GM12864 (cell line): Measurements from ENCODE around the gene SMCO1.
"Not testable (repeated sequence)": the region's sequence is repeated elsewhere in the genome, so short reads cannot be mapped to it uniquely, and the experiment has no call there.

Experiments used
- DNase-seq: peaks from one replicate; pipeline ENCODE4 v3.0.0-alpha.2; 2011; ENCODE audit warnings: low read depth
- H3K4me3 ChIP-seq: 2 replicates; pipeline ENCODE4 v1.5.1; 2011; ENCODE audit warnings: mild to moderate bottlenecking, low read depth, low read length, control low read depth
- CTCF ChIP-seq: IDR thresholded peaks from 2 replicates; pipeline ENCODE4 v1.5.1; 2011; ENCODE audit warnings: low read depth, mild to moderate bottlenecking, moderate library complexity, low read length, control low read depth, inconsistent platforms; ENCODE audit errors: missing control alignments

Gene SMCO1

GRCh38 chr3:196463804-196464203 is 51.3 kb downstream of the SMCO1 start:
- H3K4me3 ChIP-seq: no peak overlapping the region
- no peak for TF ChIP-seq CTCF
- DNase-seq: no peak

- no peak for DNase-seq
- H3K4me3 ChIP-seq: no peak overlapping the region
Measured at GRCh38 chr3:196463478-196463756, 51.7 kb downstream of the SMCO1 start.

GRCh38 chr3:196462680-196463477 is 52.3 kb downstream of the SMCO1 start:
- H3K4me3 ChIP-seq: not testable (repeated sequence)
- DNase-seq: peak; percentile 47

More at GRCh38 chr3:196463478-196463756, 51.7 kb downstream of the SMCO1 start:
- TF ChIP-seq CTCF: no peak

GRCh38 chr3:196458063-196458462 is 57.1 kb downstream of the SMCO1 start:
- H3K4me3 ChIP-seq: no peak overlapping the region
- TF ChIP-seq CTCF: no peak
- DNase-seq: no peak

- DNase-seq, H3K4me3 ChIP-seq: not testable (repeated sequence)
Measured at GRCh38 chr3:196457470-196457869, 57.7 kb downstream of the SMCO1 start.
